ENCODE measurements around the gene SRGAP3.

SRGAP3 gene

DNA sequence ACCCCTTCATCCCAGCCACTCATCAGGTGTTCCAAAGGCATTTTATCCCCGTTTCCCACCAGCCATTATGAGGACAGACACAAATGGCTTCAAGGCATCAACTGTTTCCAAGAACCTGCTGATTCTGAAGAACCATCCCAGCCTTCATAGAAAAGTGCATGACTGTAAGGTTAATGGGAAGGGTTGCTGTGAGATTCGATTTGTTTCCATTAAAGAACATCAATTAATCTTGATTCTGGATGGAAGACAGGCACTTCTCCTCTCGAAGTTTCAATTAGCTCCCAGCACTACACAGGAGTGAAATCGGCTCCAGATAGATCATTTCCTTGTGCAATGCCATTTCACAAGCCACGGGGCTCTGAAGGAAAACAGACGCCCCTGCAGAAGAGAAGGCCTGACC lies 25.8 kb downstream of the SRGAP3 start:
- no peak for DNase-seq

- DNase-seq = no peak
These were observed 26.3 kb downstream of the SRGAP3 start for GRCh38 chr3:9222956-9223639.

- no peak for DNase-seq
These were observed 27.4 kb downstream of the SRGAP3 start for GRCh38 chr3:9222049-9222448.

DNA sequence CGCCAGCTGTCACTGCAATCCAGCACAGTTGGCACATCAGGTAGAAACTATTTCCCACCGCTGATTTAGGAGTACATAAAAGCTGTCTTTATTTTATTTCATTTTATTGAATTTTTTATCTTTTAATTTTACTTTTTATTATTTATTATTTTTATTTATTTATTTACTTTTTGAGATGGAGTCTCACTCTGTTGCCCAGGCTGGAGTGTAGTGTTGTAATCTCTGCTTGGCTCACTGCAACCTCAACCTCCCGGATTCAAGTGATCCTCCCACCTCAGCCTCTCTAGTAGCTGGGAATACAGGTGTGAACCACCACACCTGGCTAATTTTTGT lies 31.0 kb downstream of the SRGAP3 start:
- no peak for DNase-seq

- DNase-seq = no peak
These were observed 31.5 kb downstream of the SRGAP3 start for GRCh38 chr3:9217784-9218513.

- DNase-seq = no peak
These were observed 32.7 kb downstream of the SRGAP3 start for GRCh38 chr3:9216736-9217135.

- DNase-seq = no peak
These were observed 34.8 kb downstream of the SRGAP3 start for GRCh38 chr3:9214599-9214998.

GRCh38 chr3:9214185-9214584 lies 35.3 kb downstream of the SRGAP3 start:
- no peak for DNase-seq

GRCh38 chr3:9213019-9213634 lies 36.3 kb downstream of the SRGAP3 start:
- DNase-seq = no peak

DNA sequence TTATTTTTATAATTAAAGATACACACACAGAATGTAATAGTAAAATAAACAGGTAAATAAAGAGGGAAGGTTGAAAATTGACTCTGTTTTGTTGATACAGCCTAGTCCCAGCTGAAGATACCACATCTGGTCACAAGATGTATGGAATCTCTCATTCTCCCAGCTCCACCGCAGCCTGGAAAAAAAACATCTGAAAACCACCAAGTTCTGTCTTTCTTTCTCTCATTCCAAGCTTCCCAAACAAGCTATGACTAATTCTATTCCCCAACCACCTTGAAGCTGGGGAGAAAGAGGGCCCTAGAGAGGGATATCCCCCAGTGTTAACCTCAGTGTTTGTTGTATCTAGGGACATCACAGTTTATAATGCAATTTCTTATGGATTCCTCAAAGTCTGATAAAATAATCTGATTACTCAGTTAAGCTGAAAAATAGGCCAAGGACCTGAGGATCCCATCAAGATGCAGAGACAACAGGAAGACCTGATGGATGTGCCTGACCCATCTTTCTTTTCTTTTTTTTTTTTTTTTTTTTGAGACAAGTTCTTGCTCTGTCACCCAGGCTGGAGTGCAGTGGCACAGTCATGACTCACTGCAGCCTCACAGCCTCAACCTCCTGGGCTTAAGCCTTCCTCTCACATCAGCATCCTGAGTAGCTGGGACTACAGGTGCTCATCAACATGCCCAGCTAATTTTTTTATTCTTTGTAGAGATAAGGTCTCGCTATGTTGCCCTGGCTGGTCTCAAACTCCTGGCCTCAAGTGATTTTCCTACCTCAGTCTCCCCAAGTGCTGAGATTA lies 38.1 kb downstream of the SRGAP3 start:
- DNase-seq = no peak

GRCh38 chr3:9209777-9210176 lies 39.7 kb downstream of the SRGAP3 start:
- no peak for DNase-seq

DNA sequence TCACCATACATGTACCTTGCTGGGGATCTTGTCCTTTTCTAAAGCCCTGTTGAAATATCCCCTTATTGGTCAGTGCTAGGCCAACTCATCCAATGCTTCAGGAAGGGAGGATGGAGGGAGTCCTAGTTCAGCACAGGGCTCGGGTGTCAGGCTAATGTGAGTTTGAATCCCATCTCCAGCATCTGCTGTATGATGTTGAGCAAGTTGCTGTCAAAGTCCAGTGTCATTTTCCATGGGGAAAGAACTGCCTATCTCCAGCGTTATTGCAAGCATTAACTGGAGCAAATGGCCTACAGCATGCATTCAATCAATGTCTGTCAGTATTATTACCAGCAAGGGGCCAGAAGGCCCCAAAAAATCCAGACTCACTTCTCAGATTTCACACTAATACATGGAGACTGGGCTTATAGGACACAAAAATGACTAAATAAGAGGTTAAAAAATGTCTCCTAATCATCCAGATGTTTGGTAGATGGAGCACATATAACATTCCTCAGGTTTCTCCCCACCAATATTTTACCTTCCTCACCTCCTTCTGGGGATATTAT lies 40.8 kb downstream of the SRGAP3 start:
- DNase-seq = no peak

DNA sequence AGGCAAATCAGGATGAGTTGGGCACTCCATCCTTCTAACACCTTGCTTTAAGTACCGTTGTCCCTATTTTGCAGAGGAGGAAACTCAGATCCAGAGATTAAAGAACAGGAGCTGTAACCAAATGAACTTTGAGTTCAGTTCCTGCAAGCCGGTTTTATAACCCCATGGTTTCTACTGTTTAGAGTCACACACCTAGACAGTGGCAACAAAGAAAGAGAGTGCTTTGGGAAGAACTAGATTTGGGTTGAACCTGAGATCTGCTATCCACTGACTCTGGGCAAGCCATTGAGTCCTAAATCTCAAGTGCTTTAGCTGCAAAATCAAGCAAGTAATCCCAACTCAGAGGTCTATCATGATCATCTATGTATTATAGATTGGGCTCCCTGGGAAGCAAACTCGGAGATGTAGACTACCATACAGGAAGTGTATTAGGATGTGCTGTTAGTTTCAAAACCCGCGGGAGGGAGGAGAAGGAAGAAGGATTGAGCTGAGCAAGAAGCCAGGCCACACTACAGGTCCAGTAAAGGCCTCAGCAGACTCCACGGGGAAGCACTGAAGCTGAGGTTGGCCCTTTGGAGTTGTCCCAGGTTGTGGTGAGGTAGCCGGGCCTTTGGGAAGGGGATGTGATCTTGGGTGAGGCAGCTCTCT lies 42.2 kb downstream of the SRGAP3 start:
- no peak for DNase-seq

DNA sequence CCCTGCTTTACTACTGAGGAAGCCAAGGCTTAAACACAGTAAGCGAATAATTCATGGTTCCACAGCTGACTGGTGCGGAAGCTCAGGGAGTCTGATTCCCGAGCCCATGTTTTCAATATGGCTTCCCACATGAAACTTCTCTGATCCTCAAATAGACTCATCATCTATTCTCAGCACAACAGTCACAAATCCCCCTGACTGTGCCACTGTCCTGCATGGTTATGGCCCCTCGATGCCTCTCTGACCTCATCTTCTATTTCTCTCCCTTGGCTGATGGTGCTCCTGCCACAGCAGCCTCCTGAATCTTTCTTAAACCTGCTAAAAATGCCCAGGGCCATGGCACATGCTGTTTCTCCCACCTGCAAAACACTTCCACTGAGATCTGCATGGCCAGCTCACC lies 43.2 kb downstream of the SRGAP3 start:
- no peak for DNase-seq

DNA sequence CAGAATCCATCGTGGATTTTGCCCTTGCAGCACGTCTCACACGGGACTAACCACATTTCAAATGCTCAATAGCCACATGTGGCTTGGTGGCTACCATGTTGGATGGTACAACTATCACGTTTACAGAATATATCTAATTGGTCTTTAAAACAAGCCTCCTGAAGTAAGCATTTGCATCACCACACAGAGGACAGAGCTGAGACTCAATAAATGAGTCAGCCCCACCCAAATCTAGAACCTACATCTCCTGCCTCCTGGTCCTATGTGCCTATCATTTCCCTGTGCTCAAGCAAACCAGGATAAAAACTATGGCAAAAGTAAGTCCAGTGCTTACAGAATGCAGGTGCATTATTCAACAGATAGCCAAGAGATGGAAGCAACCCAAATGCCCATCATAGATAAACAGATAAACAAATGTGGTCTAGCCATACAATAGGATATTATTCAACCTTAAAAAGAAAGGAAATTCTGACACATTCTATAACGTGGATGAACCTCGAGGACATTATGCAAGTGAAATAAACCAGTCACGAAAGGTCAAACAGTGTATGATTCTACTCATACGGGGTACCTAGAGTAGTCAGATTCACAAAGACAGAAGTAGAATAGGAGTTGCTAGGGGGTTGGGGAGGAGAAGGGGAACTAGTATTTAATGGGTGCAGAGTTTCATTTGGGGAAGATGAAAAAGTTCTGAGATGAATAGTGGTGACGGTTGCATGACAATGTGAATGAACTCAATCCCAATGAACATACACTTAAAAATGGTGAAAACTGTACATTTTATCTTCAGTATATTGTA lies 43.9 kb downstream of the SRGAP3 start:
- no peak for DNase-seq

GRCh38 chr3:9204253-9204992 lies 45.0 kb downstream of the SRGAP3 start:
- no peak for DNase-seq

DNA sequence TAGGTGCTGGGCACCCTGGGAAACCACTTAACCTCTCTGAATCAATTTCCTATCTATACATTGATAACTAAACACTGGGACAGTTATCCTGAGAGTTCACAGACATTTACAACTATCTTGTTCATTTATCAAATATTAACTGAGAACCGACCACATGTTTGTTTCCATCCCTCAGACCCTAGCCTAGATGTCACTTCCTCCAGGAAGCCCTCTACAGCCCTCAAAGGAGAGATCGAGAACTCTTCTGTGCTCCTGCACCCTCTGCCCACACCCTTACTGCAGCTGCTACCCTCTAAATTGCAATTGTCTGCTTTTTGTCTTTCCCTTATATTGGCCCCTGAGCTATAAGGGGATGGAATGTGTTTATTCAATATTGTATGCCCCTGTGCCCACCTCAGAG lies 46.1 kb downstream of the SRGAP3 start:
- no peak for DNase-seq

GRCh38 chr3:9202546-9202945 lies 46.9 kb downstream of the SRGAP3 start:
- DNase-seq = no peak

- no peak for DNase-seq
These were observed 47.5 kb downstream of the SRGAP3 start for GRCh38 chr3:9201955-9202354.

DNA sequence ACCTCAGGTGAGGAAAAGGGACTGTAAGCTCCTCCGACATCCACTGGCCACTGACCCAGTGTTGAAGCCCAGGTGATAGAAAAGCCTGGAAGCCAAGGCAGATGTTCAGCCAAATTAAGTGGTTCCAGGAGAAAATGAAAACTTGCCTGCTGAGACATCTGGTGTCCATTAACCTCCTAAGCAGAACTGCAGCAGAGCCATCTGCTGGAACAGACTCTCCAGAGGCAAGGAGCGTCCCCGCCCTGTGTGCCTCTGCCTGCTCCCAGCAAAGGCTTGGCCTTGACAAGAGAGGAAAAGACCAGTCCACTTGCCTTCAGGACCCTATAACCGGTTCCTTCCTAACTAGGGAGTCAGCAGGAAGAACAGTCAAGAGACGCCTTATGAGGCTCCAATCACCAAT lies 48.2 kb downstream of the SRGAP3 start:
- no peak for DNase-seq

GRCh38 chr3:9199775-9200174 lies 49.7 kb downstream of the SRGAP3 start:
- DNase-seq = no peak

All from activated T-cell treated with anti-CD3 and anti-CD28 coated beads, Interleukin-2, amount 50 U/mL, for 1 hour (primary cell).